Adipose tissue (tissue), 3 donors: Measurements from ENCODE around the gene NCAN. TPM values are rescaled to one million over a fixed set of nuclear protein-coding genes. Genes with fewer than 3 reads are reported as not detected.

Source experiments
- polyA plus RNA-seq, 3 donors: library from polyadenylated mRNA; stranded (reverse); fragments of 200-250 nt; gene quantifications; one replicate each; pipeline ENCODE4 v1.2.3, GENCODE V29; 2013
- donor health status: healthy with polysubstance abuse.
- donor health status: Bipolar disorder and iron deficiency.
- donor health status: healthy.

NCAN gene
- polyA plus RNA-seq, 3 donors, result 0.01 to 0.06 TPM; not detected in 1

Other genes with a start within 250 kb of the NCAN start
- 10 to 100 TPM; 14.3 to 35.2 (median 31.7) TPM for gene SUGP2, start 178.4 kb upstream of the NCAN start, polyA plus RNA-seq
- gene ARMC6, start 178.4 kb upstream of the NCAN start, polyA plus RNA-seq, result 10 to 100 TPM in 2 of 3 donors, 1 to 10 TPM in 1; 8.7 to 19.9 (median 15.6) TPM
- 10 to 100 TPM; 10.8 to 11.4 (median 11.0) TPM for gene SLC25A42, start 148.0 kb upstream of the NCAN start, polyA plus RNA-seq
- gene TMEM161A, start 73.5 kb upstream of the NCAN start, polyA plus RNA-seq, result 10 to 100 TPM in 2 of 3 donors, 1 to 10 TPM in 1; 8.7 to 21.8 (median 19.0) TPM
- under 1 TPM; 0.22 to 1.00 (median 0.23) TPM for gene MEF2B, start 41.7 kb upstream of the NCAN start, polyA plus RNA-seq
- gene BORCS8, start 19.8 kb upstream of the NCAN start, polyA plus RNA-seq, result 10 to 100 TPM; 12.4 to 37.7 (median 35.4) TPM
- gene RFXANK, start 19.7 kb upstream of the NCAN start, polyA plus RNA-seq, result 10 to 100 TPM; 41.8 to 93.6 (median 70.7) TPM
- 10 to 100 TPM in 2 of 3 donors, 1 to 10 TPM in 1; 9.3 to 16.0 (median 15.5) TPM for gene NR2C2AP, start 8.5 kb upstream of the NCAN start, polyA plus RNA-seq
- gene TM6SF2, start 61.3 kb downstream of the NCAN start, polyA plus RNA-seq, result under 1 TPM in 2 of 3 donors, not detected in 1; 0.14 to 0.46 TPM
- gene SUGP1, start 108.6 kb downstream of the NCAN start, polyA plus RNA-seq, result 10 to 100 TPM; 19.8 to 23.2 (median 22.2) TPM
- 10 to 100 TPM; 15.2 to 19.5 (median 16.1) TPM for gene MAU2, start 108.9 kb downstream of the NCAN start, polyA plus RNA-seq
- gene GATAD2A, start 193.7 kb downstream of the NCAN start, polyA plus RNA-seq, result 10 to 100 TPM; 12.6 to 33.8 (median 24.9) TPM